ENCODE data around the gene ATP5F1B.

- TF ChIP-seq CTCF (IDR thresholded peaks at IDR 0.05; ENCODE audit: insufficient read depth, low read length, poor library complexity, severe bottlenecking): peak; percentile 92
- no peak for TF ChIP-seq EZH2phosphoT487 (conservative IDR thresholded peaks at IDR 0.05; ENCODE audit: low read length)
These were observed 8.9 kb downstream of the ATP5F1B start for GRCh38 chr12:56636675-56637540.
